GM11168 (cell line): ENCODE measurements around the gene PTF1A.
"Not testable (repeated sequence)": the region's sequence is repeated elsewhere in the genome, so short reads cannot be mapped to it uniquely, and the experiment has no call there.

Source experiments
- in situ Hi-C: fragments of 300-500 bp; cut with MboI; formaldehyde crosslinking; loops from one replicate; pipeline ENCODE4 v1.12.0; 2022; ENCODE audit warnings: low sequenced_read_pairs; ENCODE audit not compliant: unreplicated experiment

PTF1A gene

DNA sequence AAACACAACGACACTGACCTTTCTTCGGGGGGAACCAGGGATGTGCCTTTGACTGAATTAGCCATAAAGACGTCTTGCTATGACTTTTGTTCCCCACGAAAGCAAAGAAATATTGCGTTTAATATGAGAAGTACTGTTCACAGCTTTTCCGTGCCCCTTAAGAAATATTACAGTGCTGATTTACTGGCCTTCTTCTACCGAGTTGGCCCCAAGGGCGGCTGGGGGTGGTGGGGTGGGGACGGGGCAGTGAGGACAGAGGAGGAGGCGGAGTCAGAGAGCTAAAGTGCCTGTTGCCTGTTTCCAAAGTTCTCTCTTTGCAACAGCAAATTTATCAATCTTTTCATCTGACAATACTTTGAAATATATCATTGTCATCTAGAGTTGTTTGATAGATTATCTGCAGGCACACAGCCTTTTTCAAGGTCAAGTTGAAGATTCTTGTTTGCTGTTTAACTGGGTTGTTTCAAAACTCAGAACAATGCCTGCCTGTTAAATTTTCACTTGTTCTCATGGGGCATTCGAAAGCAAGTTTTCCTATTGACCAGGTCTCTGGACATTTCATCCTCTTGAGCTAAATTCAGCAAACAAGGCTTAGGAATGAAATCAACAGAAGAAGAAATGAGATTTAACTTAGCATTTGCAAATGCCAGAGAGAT is 9.0 kb downstream of the PTF1A start:
- in situ Hi-C loops, result no loop called here

DNA sequence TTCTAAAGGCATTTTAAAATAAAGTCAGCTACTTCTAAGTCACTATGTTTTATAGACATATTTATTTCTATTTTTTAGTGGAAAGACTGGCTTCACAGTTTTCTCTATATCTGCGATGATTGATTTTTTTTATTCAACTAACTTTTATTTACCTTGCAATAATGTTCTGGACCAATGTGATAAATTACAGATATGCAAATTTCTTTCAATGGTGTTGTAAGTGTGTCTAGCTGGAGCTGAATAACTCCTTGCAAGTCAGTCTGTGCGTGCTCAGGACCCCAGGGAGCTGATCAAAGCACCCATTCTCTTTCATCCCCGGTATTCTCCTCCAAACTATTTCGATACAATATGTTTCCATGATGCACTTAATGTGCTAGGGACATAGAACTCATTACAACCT is 9.7 kb downstream of the PTF1A start:
- in situ Hi-C loops, result no loop called here

DNA sequence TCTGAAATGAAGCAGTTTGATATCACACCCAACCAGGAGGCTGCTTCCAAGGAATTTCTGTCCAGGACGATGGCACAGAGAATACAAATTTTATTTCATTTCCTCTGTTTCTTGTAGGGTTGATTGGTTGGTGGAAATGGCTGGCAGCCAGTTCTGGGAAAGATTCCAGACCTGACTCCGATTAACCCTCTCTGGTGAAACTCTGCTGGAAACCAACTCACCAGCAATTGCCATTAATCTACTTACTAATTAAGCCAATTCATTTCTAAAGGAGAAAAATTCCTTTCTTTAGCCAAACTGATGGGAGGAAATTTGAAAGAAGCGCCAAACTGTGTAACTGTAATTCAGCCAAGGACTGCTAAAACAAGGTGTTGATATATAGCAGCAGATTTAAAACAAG is 10.7 kb downstream of the PTF1A start:
- in situ Hi-C loops, result no loop called here

- in situ Hi-C loops, result no loop called here
Observed at GRCh38 chr10:23203369-23204325, 11.5 kb downstream of the PTF1A start.

GRCh38 chr10:23204773-23205172 is 12.7 kb downstream of the PTF1A start:
- in situ Hi-C loops, result no loop called here

- in situ Hi-C loops, result no loop called here
Observed at GRCh38 chr10:23205972-23206642, 14.0 kb downstream of the PTF1A start.

DNA sequence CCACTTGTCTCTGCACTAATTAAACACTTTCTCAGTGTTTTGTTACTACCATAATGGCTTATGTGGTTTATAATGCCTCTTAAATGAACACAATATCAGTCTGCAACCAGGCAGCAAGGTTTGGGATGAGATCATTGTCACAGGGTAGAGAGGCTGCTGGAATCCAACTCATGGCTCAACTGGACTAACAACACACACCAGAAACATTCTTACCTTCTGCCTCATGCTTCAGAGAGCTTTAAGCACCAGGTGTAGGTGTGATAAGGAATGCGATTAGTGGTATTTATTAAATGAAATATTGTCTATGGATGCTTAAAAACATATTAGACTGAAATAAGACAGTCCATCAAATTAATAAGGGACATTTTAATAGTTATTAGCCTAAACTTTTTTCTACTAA is 25.4 kb downstream of the PTF1A start:
- in situ Hi-C loops, result no loop called here

DNA sequence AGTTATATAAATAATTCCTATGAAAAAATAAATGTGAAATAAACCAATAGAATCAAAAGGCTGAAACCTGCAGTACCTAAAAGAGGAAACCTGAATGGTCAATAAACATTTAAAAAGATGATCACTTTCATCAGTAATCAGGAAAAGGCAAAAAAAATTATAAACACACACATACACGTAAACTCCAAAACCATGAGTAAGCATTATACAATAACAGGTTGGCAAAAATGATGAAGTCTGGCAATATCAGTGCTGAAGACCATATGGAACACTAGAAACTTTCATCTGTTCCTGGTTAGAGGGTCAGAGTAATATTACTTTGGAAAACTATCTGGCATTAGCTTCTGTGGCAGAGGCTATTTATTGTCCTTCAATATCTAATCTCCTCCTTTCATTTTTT is 38.5 kb downstream of the PTF1A start:
- in situ Hi-C loops, result no loop called here

GRCh38 chr10:23238015-23238414 is 45.9 kb downstream of the PTF1A start:
- in situ Hi-C loops, result no loop called here

DNA sequence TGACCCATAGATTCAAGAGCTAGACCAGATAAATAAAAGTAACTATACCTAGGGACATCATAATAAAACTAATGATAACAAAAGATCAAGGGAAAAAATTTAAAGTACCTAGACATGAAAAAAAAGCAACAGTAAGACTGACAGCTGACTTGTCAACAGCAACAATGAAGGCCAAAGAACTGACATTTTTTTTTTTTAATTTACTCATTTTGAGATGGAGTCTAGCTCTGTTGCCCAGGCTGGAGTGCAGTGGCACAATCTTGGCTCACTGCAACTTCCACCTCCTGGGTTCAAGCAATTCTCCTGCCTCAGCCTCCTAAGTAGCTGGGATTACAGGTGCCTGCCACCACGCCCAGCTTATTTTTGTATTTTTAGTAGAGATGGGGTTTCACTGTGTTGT is 49.7 kb downstream of the PTF1A start:
- in situ Hi-C loops, result not testable (repeated sequence)
